H1 (cell line): ENCODE data around the gene DNMT1. TPM values are rescaled to one million over a fixed set of nuclear protein-coding genes. Genes with fewer than 3 reads are reported as not detected.

ENCODE experiments used
- CTCF ChIA-PET: fragments of 300-600 bp; sonication (Branson Sonifier 250); formaldehyde crosslinking; loops from one replicate; lab custom pipeline; 2021; ENCODE audit not compliant: partially characterized antibody; lab: Charles Lee
- POLR2A ChIA-PET: fragments of 300-600 bp; sonication (Branson Sonifier 250); formaldehyde crosslinking; loops from one replicate; lab custom pipeline; 2021; ENCODE audit warnings: inconsistent platforms; ENCODE audit not compliant: partially characterized antibody; lab: Charles Lee
- DNase-seq, 2 experiments: peaks; one replicate each; pipeline versions ENCODE4 v3.0.0 to v3.0.0-alpha.2; 2010 to 2022; ENCODE audit warnings: low spot score in 2 of 2, low read depth in 1 of 2, mixed read lengths in 1 of 2
- FAIRE-seq: peaks from 2 replicates; lab custom pipeline; 2011; peaks lifted over from hg19 to GRCh38; lab: Jason Lieb, UNC
- H2AFZ ChIP-seq: 2 replicates; pipeline ENCODE4 v1.8.1; 2012; ENCODE audit warnings: low read length, inconsistent platforms
- H2AK5ac ChIP-seq: 2 replicates; pipeline ENCODE4 v1.6.1; 2013; ENCODE audit warnings: low read depth, low read length
- H2BK120ac ChIP-seq: replicated peaks from 2 replicates; pipeline ENCODE3; 2013; ENCODE audit warnings: low read depth, low read length, inconsistent platforms
- H2BK12ac ChIP-seq: 2 replicates; pipeline ENCODE4 v1.6.1; 2013; ENCODE audit warnings: low read depth, low read length
- H2BK15ac ChIP-seq: 2 replicates; pipeline ENCODE4 v1.6.1; 2013; ENCODE audit warnings: low read length
- H2BK20ac ChIP-seq: 2 replicates; pipeline ENCODE4 v1.6.1; 2013; ENCODE audit warnings: low read length
- H2BK5ac ChIP-seq: 2 replicates; pipeline ENCODE4 v1.6.1; 2013; ENCODE audit warnings: low read depth, low read length
- H3K14ac ChIP-seq: 2 replicates; pipeline ENCODE4 v1.6.1; 2013; ENCODE audit warnings: inconsistent platforms; ENCODE audit not compliant: insufficient read length
- H3K18ac ChIP-seq: 2 replicates; pipeline ENCODE4 v1.6.1; 2013; ENCODE audit warnings: low read length; ENCODE audit errors: extremely low read depth
- H3K23ac ChIP-seq: 2 replicates; pipeline ENCODE4 v1.6.1; 2013; ENCODE audit warnings: inconsistent platforms; ENCODE audit not compliant: insufficient read length
- H3K23me2 ChIP-seq: 2 replicates; pipeline ENCODE4 v1.6.1; 2013; ENCODE audit warnings: low read depth, low read length
- H3K27ac ChIP-seq: 2 replicates; pipeline ENCODE4 v1.6.1; 2011; ENCODE audit warnings: low read depth, low read length, inconsistent platforms
- H3K27me3 ChIP-seq, 4 experiments: replicated peaks in 1 of 4; 1 replicate in 1 of 4; 2 replicates in 3 of 4; pipeline versions ENCODE4 v1.6.1 to v1.8.1; 2011 to 2013; ENCODE audit warnings: low read length in 3 of 4, mild to moderate bottlenecking in 3 of 4, inconsistent platforms in 2 of 4, mixed read lengths in 2 of 4, moderate library complexity in 1 of 4; ENCODE audit not compliant: control insufficient read depth in 3 of 4, insufficient read depth in 3 of 4; ENCODE audit errors: extremely low read depth in 1 of 4
- H3K36me3 ChIP-seq, 4 experiments: 2 replicates each; pipeline versions ENCODE4 v1.6.1 to v1.8.1; 2011 to 2013; ENCODE audit warnings: mild to moderate bottlenecking in 4 of 4, low read length in 3 of 4, moderate library complexity in 2 of 4, control low read depth in 1 of 4, inconsistent platforms in 1 of 4; ENCODE audit not compliant: insufficient read depth in 4 of 4, control insufficient read depth in 2 of 4
- H3K4ac ChIP-seq: replicated peaks from 2 replicates; pipeline ENCODE3; 2013; ENCODE audit warnings: low read length, low read depth, mixed read lengths, inconsistent platforms; ENCODE audit not compliant: insufficient read length
- H3K4me1 ChIP-seq, 4 experiments: replicated peaks in 1 of 4; 1 replicate in 1 of 4; 2 replicates in 3 of 4; pipeline versions ENCODE4 v1.6.1 to v1.8.1; 2011 to 2013; ENCODE audit warnings: low read length in 3 of 4, inconsistent platforms in 2 of 4, mixed read lengths in 1 of 4; ENCODE audit not compliant: insufficient read depth in 4 of 4, control insufficient read depth in 3 of 4
- H3K4me2 ChIP-seq, 2 experiments: 2 replicates each; pipeline versions ENCODE4 v1.6.1 to v1.8.1; 2011 to 2013; ENCODE audit warnings: low read depth in 2 of 2, low read length in 2 of 2, control low read depth in 1 of 2, inconsistent platforms in 1 of 2, mild to moderate bottlenecking in 1 of 2; ENCODE audit not compliant: insufficient read depth in 1 of 2
- H3K4me3 ChIP-seq, 4 experiments: fragments of 200-600, 300-600 bp in 1 of 4; sonication (generic), shearing (Covaris generic), sonication (Bioruptor Twin) in 1 of 4; 2 replicates each; pipeline versions ENCODE4 v1.5.1 to v1.8.1; 2011 to 2016; ENCODE audit warnings: low read length in 4 of 4, low read depth in 3 of 4, control low read depth in 2 of 4, inconsistent platforms in 2 of 4, mild to moderate bottlenecking in 2 of 4, mixed read lengths in 1 of 4, moderate library complexity in 1 of 4; ENCODE audit not compliant: insufficient read depth in 2 of 4; ENCODE audit errors: extremely low read depth in 1 of 4
- H3K56ac ChIP-seq: replicated peaks from 2 replicates; pipeline ENCODE3; 2013; ENCODE audit warnings: low read depth, mild to moderate bottlenecking, mixed read lengths, low read length, inconsistent platforms; ENCODE audit not compliant: insufficient read length
- H3K79me1 ChIP-seq: 2 replicates; pipeline ENCODE4 v1.6.1; 2013; ENCODE audit warnings: low read depth, low read length, control low read depth
- H3K79me2 ChIP-seq, 2 experiments: 2 replicates each; pipeline versions ENCODE4 v1.6.1 to v1.8.1; 2012 to 2013; ENCODE audit warnings: low read length in 2 of 2, mild to moderate bottlenecking in 2 of 2, inconsistent platforms in 1 of 2; ENCODE audit not compliant: insufficient read depth in 2 of 2, control insufficient read depth in 1 of 2
- H3K9ac ChIP-seq, 4 experiments: replicated peaks in 1 of 4; 1 replicate in 1 of 4; 2 replicates in 3 of 4; pipeline versions ENCODE4 v1.6.1 to v1.8.1; 2011 to 2013; ENCODE audit warnings: low read depth in 3 of 4, low read length in 3 of 4, control low read depth in 2 of 4, mild to moderate bottlenecking in 2 of 4, moderate library complexity in 2 of 4, inconsistent platforms in 1 of 4; ENCODE audit errors: extremely low read depth in 1 of 4
- H3K9me3 ChIP-seq, 2 experiments: 2 replicates each; pipeline versions ENCODE4 v1.6.1 to v1.8.1; 2012 to 2013; ENCODE audit warnings: mild to moderate bottlenecking in 2 of 2, moderate library complexity in 2 of 2, control low read depth in 1 of 2, inconsistent platforms in 1 of 2, low read depth in 1 of 2, low read length in 1 of 2, mixed read lengths in 1 of 2; ENCODE audit not compliant: insufficient read depth in 2 of 2
- H4K20me1 ChIP-seq, 2 experiments: replicated peaks in 1 of 2; 2 replicates each; pipeline versions ENCODE3 to v1.8.1; 2011 to 2013; ENCODE audit warnings: inconsistent platforms in 2 of 2, low read length in 2 of 2, mild to moderate bottlenecking in 1 of 2; ENCODE audit not compliant: insufficient read depth in 2 of 2, control insufficient read depth in 1 of 2
- H4K5ac ChIP-seq: 2 replicates; pipeline ENCODE4 v1.6.1; 2013; ENCODE audit warnings: low read length, low read depth, mixed read lengths, inconsistent platforms; ENCODE audit not compliant: insufficient read length
- H4K8ac ChIP-seq: 2 replicates; pipeline ENCODE4 v1.8.0; 2013; ENCODE audit warnings: mild to moderate bottlenecking, moderate library complexity, low read length, inconsistent platforms; ENCODE audit not compliant: insufficient read depth; ENCODE audit errors: extremely low read depth
- H4K91ac ChIP-seq: replicated peaks from 2 replicates; pipeline ENCODE3; 2013; ENCODE audit warnings: low read length, mixed read lengths, inconsistent platforms; ENCODE audit not compliant: insufficient read length
- BCL11A ChIP-seq, 2 experiments: IDR thresholded peaks; one replicate each; pipeline ENCODE4 v1.6.1; 2011; ENCODE audit warnings: low read depth in 2 of 2, low read length in 2 of 2, mild to moderate bottlenecking in 2 of 2
- CBX5 ChIP-seq: fragments of 300-800, 300-1000 bp; sonication (generic); IDR thresholded peaks from 2 replicates; pipeline ENCODE4 v1.7.1; 2016; ENCODE audit warnings: antibody characterized with exemption, low read length, low read depth
- EP300 ChIP-seq, 2 experiments: IDR thresholded peaks; 1 replicate in 1 of 2; 2 replicates in 1 of 2; pipeline ENCODE4 v1.6.1; 2011 to 2012; ENCODE audit warnings: low read depth in 2 of 2, low read length in 2 of 2, mild to moderate bottlenecking in 2 of 2, borderline replicate concordance in 1 of 2, inconsistent platforms in 1 of 2, moderate library complexity in 1 of 2
- GTF2F1 ChIP-seq: IDR thresholded peaks from 2 replicates; pipeline ENCODE4 v1.6.1; 2012; ENCODE audit warnings: low read depth, low read length, improper control_type of control experiment, borderline replicate concordance
- JUN ChIP-seq: IDR thresholded peaks from 2 replicates; pipeline ENCODE4 v1.6.1; 2011; ENCODE audit warnings: low read depth, mild to moderate bottlenecking, improper control_type of control experiment, low read length
- MAFK ChIP-seq: IDR thresholded peaks from 2 replicates; pipeline ENCODE4 v1.6.1; 2012; ENCODE audit warnings: low read depth, mild to moderate bottlenecking, improper control_type of control experiment, low read length
- PHF8 ChIP-seq: fragments of 200-600 bp; sonication (generic); conservative IDR thresholded peaks from 2 replicates; pipeline ENCODE4 v1.7.1; 2012; ENCODE audit warnings: low read depth, mild to moderate bottlenecking, inconsistent platforms, low read length, moderate library complexity
- POLR2AphosphoS5 ChIP-seq: IDR thresholded peaks from 2 replicates; pipeline ENCODE4 v1.6.1; 2011; ENCODE audit warnings: low read depth, low read length
- POU5F1 ChIP-seq: IDR thresholded peaks from 2 replicates; pipeline ENCODE4 v1.6.1; 2011; ENCODE audit warnings: low read depth, mild to moderate bottlenecking, low read length, moderate library complexity
- SAP30 ChIP-seq: fragments of 300-600 bp; sonication (generic); IDR thresholded peaks from 2 replicates; pipeline ENCODE4 v1.7.1; 2012; ENCODE audit warnings: low read length, moderate library complexity, mild to moderate bottlenecking, inconsistent platforms; ENCODE audit not compliant: insufficient read depth, insufficient replicate concordance
- SP2 ChIP-seq: IDR thresholded peaks from 2 replicates; pipeline ENCODE4 v1.6.1; 2012; ENCODE audit warnings: mild to moderate bottlenecking, low read length, inconsistent platforms
- TAF1 ChIP-seq: IDR thresholded peaks from 2 replicates; pipeline ENCODE4 v1.6.1; 2011; ENCODE audit warnings: mild to moderate bottlenecking, low read depth, low read length
- TCF12 ChIP-seq: IDR thresholded peaks from 2 replicates; pipeline ENCODE4 v1.6.1; 2011; ENCODE audit warnings: low read depth, mild to moderate bottlenecking, low read length
- WGBS, 2 experiments: shearing (Covaris generic) in 1 of 2; methylation state at CpG; one replicate each; pipeline versions ENCODE4 v1.1.6 to v1.1.7; 2013 to 2015; ENCODE audit warnings: low lambda C conversion rate in 2 of 2, mixed read lengths in 2 of 2, inconsistent platforms in 1 of 2, low coverage in 1 of 2, missing lambda C conversion rate in 1 of 2; ENCODE audit not compliant: insufficient replicate concordance in 2 of 2, insufficient coverage in 1 of 2, insufficient read length in 1 of 2; ENCODE audit errors: extremely low coverage in 1 of 2, missing lambda C conversion rate in 1 of 2; 5-methylcytosine and 5-hydroxymethylcytosine counted together
- polyA plus RNA-seq, 7 experiments: library from polyadenylated mRNA; depleted of rRNA in 3 of 7; stranded (reverse) in 5 of 7; unstranded in 2 of 7; fragments of >200 nt in 5 of 7; fragments of 200-250 nt in 2 of 7; gene quantifications; 1 replicate in 5 of 7; 2 replicates in 1 of 7; 4 replicates in 1 of 7; pipeline versions ENCODE4 v1.2.1 to v1.2.3, GENCODE V29; 2011 to 2013; ENCODE audit warnings: missing spikeins in 2 of 7, mixed read lengths in 2 of 7
- total RNA-seq: library from RNA; stranded (reverse); fragmentation: NEBNext Ultra II Directional; extraction: Animal tissue kit (Norgen Biotek cat#: 25700); gene quantifications from 2 replicates; pipeline ENCODE4 v1.2.1, GENCODE V29; 2021

The DNMT1 gene
- total and polyA plus RNA-seq, 2 of the 8 experiments (the other 6 are each of a cell fraction or from before 2014, with no cell fraction given): 101 to 210 TPM

DNA sequence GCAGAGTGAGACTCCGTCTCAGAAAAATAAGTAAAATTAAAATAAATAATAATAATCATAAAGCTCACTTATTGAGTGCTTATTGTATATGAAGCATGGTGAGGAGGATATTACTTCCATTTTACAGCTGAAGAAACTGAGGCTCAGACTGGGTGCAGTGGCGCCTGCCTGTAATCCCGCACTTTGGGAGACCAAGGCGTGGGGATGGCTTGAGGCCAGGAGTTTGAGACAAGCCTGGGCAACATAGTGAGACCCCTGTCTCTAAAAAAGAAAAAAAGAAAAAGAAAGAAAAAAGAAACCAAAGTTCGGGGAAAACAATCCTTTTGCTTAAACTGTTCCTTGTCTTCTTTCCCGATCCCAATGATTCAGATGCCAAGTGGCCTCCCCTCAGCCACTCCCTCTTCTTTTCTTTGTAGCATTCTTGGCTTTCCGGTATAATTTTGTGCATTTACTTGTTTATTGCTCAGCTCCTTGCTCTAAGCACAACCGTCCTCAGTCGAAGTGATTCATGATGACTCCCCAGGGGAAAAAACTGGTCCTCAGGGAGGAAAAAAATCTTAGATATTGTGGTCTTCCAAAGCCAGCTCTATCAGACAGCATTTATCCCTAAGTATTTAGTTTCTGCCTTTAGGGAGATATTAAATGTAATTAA, 74.1 kb downstream of the DNMT1 start:
- Histone ChIP-seq H3K79me1 (0 out of 2 replicates have a peak, but pooled peaks cover 2% of the 10 kb centered on the region), H3K4me2 (no peak overlapping the region), H3K4me1 (peaks cover 0 to 7% (median 1%) of the 10 kb centered on the region in 4 experiments; a peak in 2 of 7 replicates), H3K18ac (no peak overlapping the region), H2BK15ac (no peak overlapping the region), H3K9me3 (no peaks in the 10 kb centered on the region), H3K36me3 (peaks cover 17 to 23% (median 21%) of the 10 kb centered on the region in 4 experiments; a peak in 6 of 8 replicates), H3K4ac (no peak overlapping the region), H4K20me1 (peaks cover 6 to 10% of the 10 kb centered on the region in 2 experiments), H2AFZ (no peak overlapping the region), H3K56ac (no peak overlapping the region), H3K23ac (no peak overlapping the region), H4K91ac (no peak overlapping the region), H2AK5ac (no peak overlapping the region), H4K8ac (no peak overlapping the region), H2BK12ac (no peak overlapping the region), H2BK5ac (no peak overlapping the region), H3K4me3 (no peak overlapping the region), H4K5ac (no peak overlapping the region), H2BK20ac (no peak overlapping the region), H3K14ac (no peak overlapping the region), H2BK120ac (no peak overlapping the region), H3K27ac (no peak overlapping the region), H3K79me2 (peaks cover 0 to 12% of the 10 kb centered on the region in 2 experiments; a peak in 2 of 4 replicates), H3K23me2 (peaks cover 5% of the 10 kb centered on the region), H3K27me3 (no peaks in the 10 kb centered on the region), H3K9ac (no peak overlapping the region)
- ChIA-PET CTCF (interaction anchor here (0.5 to 1.8 kb wide), 20 partner anchors 9 to 528 kb away, joined by 3 to 8 read pairs (median 4); partner anchors contain the start of genes ICAM1 and PPAN), POLR2A (interaction anchor here (1.1 to 29.1 kb wide), 7 partner anchors 8 to 131 kb away, joined by 3 to 412 read pairs (median 5); partner anchors contain the start of genes ANGPTL6, P2RY11 and PPAN)
- WGBS, 2 experiments: 90% methylated on average over 9 of the region's 9 CpGs; no CpG with 5 or more reads in 1 of the 2 experiments
- FAIRE-seq (no peak), DNase-seq (no peak)
- TF ChIP-seq BCL11A (IDR thresholded peaks at IDR 0.05; ENCODE audit: low read depth in 2 of 2, low read length in 2 of 2) (no peak), SP2 (no peak), MAFK (no peak), JUN (no peak), PHF8 (no peak), TAF1 (no peak), EP300 (IDR thresholded peaks at IDR 0.05; ENCODE audit: borderline replicate concordance in 1 of 2, low read depth in 2 of 2, low read length in 2 of 2) (no peak), SAP30 (no peak), POU5F1 (no peak), GTF2F1 (no peak), CBX5 (no peak), POLR2AphosphoS5 (no peak), TCF12 (no peak)
